Measurements from ENCODE around the gene FAM181A. TPM values are rescaled to one million over a fixed set of nuclear protein-coding genes. Genes with fewer than 3 reads are reported as not detected.

The FAM181A gene
- total RNA-seq, 1 experiment from 2014 or later = not detected

GRCh38 chr14:93926245-93926872, 785 bp upstream of the FAM181A start:
- H3K4me3 ChIP-seq (ENCODE audit: low read length) = no peak overlapping the region

GRCh38 chr14:93927800-93928145, 629 bp downstream of the FAM181A start:
- H3K4me1 ChIP-seq (ENCODE audit: insufficient read depth, low read length) = no peaks in the 10 kb centered on the region
- no peak overlapping the region for H3K4me3 ChIP-seq (ENCODE audit: low read length)
- H2AFZ ChIP-seq (ENCODE audit: low read length) = no peak overlapping the region
- peaks cover 11% of the 10 kb centered on the region for H3K27me3 ChIP-seq (ENCODE audit: low read length)
- H3K79me2 ChIP-seq (ENCODE audit: low read length) = no peaks in the 10 kb centered on the region
- TF ChIP-seq CTCF (conservative IDR thresholded peaks at IDR 0.05; ENCODE audit: low read depth, low read length) (no peak), EZH2 (IDR thresholded peaks at IDR 0.05; ENCODE audit: low read length, unreplicated experiment) (no peak), EZH2phosphoT487 (IDR thresholded peaks at IDR 0.05; ENCODE audit: borderline replicate concordance, low read length) (no peak)
- no peaks in the 10 kb centered on the region for H4K20me1 ChIP-seq (ENCODE audit: low read length)
- POLR2A ChIA-PET (ENCODE audit: unreplicated experiment) = no interaction called here
- H3K36me3 ChIP-seq (ENCODE audit: low read depth, low read length) = no peaks in the 10 kb centered on the region
- no peaks in the 10 kb centered on the region for H3F3A ChIP-seq (ENCODE audit: low read length, unreplicated experiment)
- intact Hi-C loops (cut with micrococcal nuclease) = no loop called here
- ATAC-seq (no peak), DNase-seq (no peak)
- no TSS peak for BruUV-seq (replicated peaks)
- H3K9me2 ChIP-seq (replicated peaks; ENCODE audit: low read length) = no peaks in the 10 kb centered on the region
- no peaks in the 10 kb centered on the region for H3K9me3 ChIP-seq (ENCODE audit: low read length)
- H3K27ac ChIP-seq (ENCODE audit: low read length) = no peak overlapping the region
- H3K4me2 ChIP-seq (ENCODE audit: low read length) = no peak overlapping the region
- no peak overlapping the region for H3K9ac ChIP-seq (ENCODE audit: low read length)
- CTCF ChIA-PET = no interaction called here

More at GRCh38 chr14:93926245-93926872, 785 bp upstream of the FAM181A start:
- H2AFZ ChIP-seq (ENCODE audit: low read length) = no peak overlapping the region
- H3K4me2 ChIP-seq (ENCODE audit: low read length) = no peak overlapping the region
- CTCF ChIA-PET = no interaction called here
- H3F3A ChIP-seq (ENCODE audit: low read length, unreplicated experiment) = no peaks in the 10 kb centered on the region
- no peaks in the 10 kb centered on the region for H3K79me2 ChIP-seq (ENCODE audit: low read length)
- DNase-seq (no peak), ATAC-seq (no peak)
- no peaks in the 10 kb centered on the region for H3K9me2 ChIP-seq (replicated peaks; ENCODE audit: low read length)
- no peaks in the 10 kb centered on the region for H3K36me3 ChIP-seq (ENCODE audit: low read depth, low read length)
- H3K4me1 ChIP-seq (ENCODE audit: insufficient read depth, low read length) = no peaks in the 10 kb centered on the region
- H3K9ac ChIP-seq (ENCODE audit: low read length) = no peak overlapping the region
- peaks cover 11% of the 10 kb centered on the region for H3K27me3 ChIP-seq (ENCODE audit: low read length)
- POLR2A ChIA-PET (ENCODE audit: unreplicated experiment) = no interaction called here
- BruUV-seq (replicated peaks) = no TSS peak
- intact Hi-C loops (cut with micrococcal nuclease) = no loop called here
- H3K27ac ChIP-seq (ENCODE audit: low read length) = no peak overlapping the region
- H4K20me1 ChIP-seq (ENCODE audit: low read length) = no peaks in the 10 kb centered on the region
- TF ChIP-seq CTCF (conservative IDR thresholded peaks at IDR 0.05; ENCODE audit: low read depth, low read length) = no peak
- no peak for TF ChIP-seq EZH2 (IDR thresholded peaks at IDR 0.05; ENCODE audit: low read length, unreplicated experiment)
- TF ChIP-seq EZH2phosphoT487 (IDR thresholded peaks at IDR 0.05; ENCODE audit: borderline replicate concordance, low read length) = no peak
- H3K9me3 ChIP-seq (ENCODE audit: low read length) = no peaks in the 10 kb centered on the region

- Histone ChIP-seq H3K9me2 (replicated peaks; ENCODE audit: low read length) (no peaks in the 10 kb centered on the region), H3K27me3 (ENCODE audit: low read length) (peaks cover 8% of the 10 kb centered on the region), H3K27ac (ENCODE audit: low read length) (no peak overlapping the region), H3K9me3 (ENCODE audit: low read length) (no peaks in the 10 kb centered on the region), H3K4me2 (ENCODE audit: low read length) (no peak overlapping the region), H3K4me1 (ENCODE audit: insufficient read depth, low read length) (no peaks in the 10 kb centered on the region), H3K36me3 (ENCODE audit: low read depth, low read length) (no peaks in the 10 kb centered on the region), H3F3A (ENCODE audit: low read length, unreplicated experiment) (no peaks in the 10 kb centered on the region), H4K20me1 (ENCODE audit: low read length) (no peaks in the 10 kb centered on the region), H3K9ac (ENCODE audit: low read length) (no peak overlapping the region), H2AFZ (ENCODE audit: low read length) (no peak overlapping the region), H3K4me3 (ENCODE audit: low read length) (no peak overlapping the region), H3K79me2 (ENCODE audit: low read length) (no peaks in the 10 kb centered on the region)
- ATAC-seq = no peak
- TF ChIP-seq CTCF (conservative IDR thresholded peaks at IDR 0.05; ENCODE audit: low read depth, low read length) = no peak
- TF ChIP-seq EZH2phosphoT487 (IDR thresholded peaks at IDR 0.05; ENCODE audit: borderline replicate concordance, low read length) = no peak
- TF ChIP-seq EZH2 (IDR thresholded peaks at IDR 0.05; ENCODE audit: low read length, unreplicated experiment) = no peak
- no peak for DNase-seq
- POLR2A ChIA-PET (ENCODE audit: unreplicated experiment) = no interaction called here
- BruUV-seq (replicated peaks) = no TSS peak
- CTCF ChIA-PET = no interaction called here
- intact Hi-C loops (cut with micrococcal nuclease) = no loop called here
Measured at GRCh38 chr14:93928184-93929047, 1.3 kb downstream of the FAM181A start.
